Type B pancreatic cell (in vitro differentiated cells): Measurements from ENCODE around the gene CTAGE15. TPM values are rescaled to one million over a fixed set of nuclear protein-coding genes. Genes with fewer than 3 reads are reported as not detected.
"Not testable (repeated sequence)": the region's sequence is repeated elsewhere in the genome, so short reads cannot be mapped to it uniquely, and the experiment has no call there.

ENCODE experiments used
- DNase-seq: peaks from one replicate; pipeline ENCODE4 v3.0.0; 2021; ENCODE audit warnings: mixed read lengths; ENCODE audit not compliant: unreplicated experiment; ENCODE audit errors: extremely low spot score
- H3K27ac Mint-ChIP-seq: 2 replicates; pipeline ENCODE4 v1.8.0; 2021; ENCODE audit warnings: mild to moderate bottlenecking, mixed read lengths
- H3K27me3 Mint-ChIP-seq: 2 replicates; pipeline ENCODE4 v1.8.0; 2021; ENCODE audit warnings: mixed read lengths
- H3K36me3 Mint-ChIP-seq: 2 replicates; pipeline ENCODE4 v1.8.0; 2021; ENCODE audit warnings: mixed read lengths
- H3K4me1 Mint-ChIP-seq: one replicate; pipeline ENCODE4 v1.8.0; 2021; ENCODE audit warnings: mixed read lengths; ENCODE audit not compliant: unreplicated experiment
- H3K4me3 Mint-ChIP-seq: 2 replicates; pipeline ENCODE4 v1.8.0; 2021; ENCODE audit warnings: mild to moderate bottlenecking, mixed read lengths
- H3K9me3 Mint-ChIP-seq: 2 replicates; pipeline ENCODE4 v1.8.0; 2021; ENCODE audit warnings: mixed read lengths
- total RNA-seq: library from RNA; stranded (reverse); gene quantifications from 2 replicates; pipeline ENCODE4 v1.2.1, GENCODE V29; 2021; ENCODE audit warnings: low replicate concordance
- TF ChIP-seq, protein P1 (sequence below): fragments of 200-600 bp; sonication (generic); conservative IDR thresholded peaks from 2 replicates; pipeline ENCODE4 v1.5.0; 2021; ENCODE audit warnings: antibody characterized with exemption, mild to moderate bottlenecking

Gene CTAGE15
- total RNA-seq, 1 donor from 2014 or later, result 0.17 TPM

- not testable (repeated sequence) for H3K27ac Mint-ChIP-seq, H3K36me3 Mint-ChIP-seq, H3K4me3 Mint-ChIP-seq, H3K9me3 Mint-ChIP-seq, DNase-seq, H3K4me1 Mint-ChIP-seq, H3K27me3 Mint-ChIP-seq
Measured at GRCh38 chr7:143589897-143590296, 18.3 kb downstream of the CTAGE15 start.

DNA sequence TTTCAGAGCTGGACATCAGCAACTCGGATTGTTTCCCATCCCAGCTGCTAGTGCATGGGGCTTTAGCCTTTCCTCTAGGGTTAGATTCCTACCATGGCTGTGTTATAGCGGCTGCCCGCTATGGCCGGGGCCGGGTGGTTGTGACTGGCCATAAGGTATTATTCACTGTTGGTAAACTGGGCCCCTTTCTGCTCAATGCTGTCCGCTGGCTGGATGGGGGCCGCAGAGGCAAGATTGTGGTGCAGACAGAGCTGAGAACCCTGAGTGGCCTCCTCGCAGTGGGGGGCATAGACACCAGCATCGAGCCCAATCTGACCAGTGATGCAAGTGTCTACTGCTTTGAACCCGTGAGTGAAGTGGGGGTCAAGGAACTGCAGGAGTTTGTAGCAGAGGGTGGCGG, 26.5 kb downstream of the CTAGE15 start:
- H3K27me3 Mint-ChIP-seq, H3K4me3 Mint-ChIP-seq, H3K27ac Mint-ChIP-seq, H3K4me1 Mint-ChIP-seq, H3K36me3 Mint-ChIP-seq, H3K9me3 Mint-ChIP-seq: not testable (repeated sequence)
- DNase-seq, result peak; percentile 37

DNA sequence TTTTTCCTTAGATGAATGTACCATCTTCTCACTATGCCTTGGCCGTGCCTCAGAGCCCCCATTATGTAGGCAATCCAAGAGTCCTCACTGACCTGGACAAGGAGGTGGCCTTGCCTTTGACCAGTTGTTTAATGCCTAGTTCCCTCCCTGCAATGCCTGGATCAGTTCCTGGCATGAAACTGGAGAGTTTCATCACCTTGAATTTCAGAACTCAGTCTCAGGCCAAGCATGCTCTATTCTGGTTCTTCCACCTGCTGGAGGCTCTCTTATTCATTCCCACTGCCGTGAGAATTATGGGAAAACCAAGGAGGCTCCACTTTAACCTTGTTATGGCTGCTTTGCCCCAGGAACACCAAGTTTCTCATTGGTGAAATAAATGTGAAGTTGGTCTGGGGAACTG, 31.9 kb downstream of the CTAGE15 start:
- not testable (repeated sequence) for H3K36me3 Mint-ChIP-seq, DNase-seq, H3K27ac Mint-ChIP-seq, H3K4me3 Mint-ChIP-seq, H3K9me3 Mint-ChIP-seq, H3K4me1 Mint-ChIP-seq, H3K27me3 Mint-ChIP-seq

DNA sequence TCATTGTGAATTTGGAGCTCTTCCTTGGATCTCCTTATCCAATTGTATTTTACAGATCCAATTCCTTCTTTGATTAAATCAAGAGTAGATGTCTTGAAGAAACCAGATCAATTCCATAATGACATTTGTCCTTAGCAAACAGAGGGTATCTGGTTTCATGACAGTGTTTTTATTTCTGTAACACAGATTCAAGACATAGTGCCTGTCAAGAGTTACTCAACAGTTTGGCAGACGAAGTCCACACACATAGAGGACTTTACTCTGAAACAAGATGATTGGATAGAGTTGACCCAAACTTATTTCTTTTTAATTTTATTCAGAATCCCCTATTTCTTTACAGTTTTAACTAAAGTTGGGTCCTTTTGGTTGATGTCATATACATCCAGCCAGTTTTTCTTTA, 34.5 kb downstream of the CTAGE15 start:
- not testable (repeated sequence) for DNase-seq, H3K9me3 Mint-ChIP-seq, H3K4me1 Mint-ChIP-seq, H3K36me3 Mint-ChIP-seq, H3K4me3 Mint-ChIP-seq, H3K27ac Mint-ChIP-seq, H3K27me3 Mint-ChIP-seq

- not testable (repeated sequence) for H3K27me3 Mint-ChIP-seq, H3K9me3 Mint-ChIP-seq, DNase-seq, H3K27ac Mint-ChIP-seq, H3K36me3 Mint-ChIP-seq, H3K4me1 Mint-ChIP-seq, H3K4me3 Mint-ChIP-seq
- TF ChIP-seq, protein P1, sequence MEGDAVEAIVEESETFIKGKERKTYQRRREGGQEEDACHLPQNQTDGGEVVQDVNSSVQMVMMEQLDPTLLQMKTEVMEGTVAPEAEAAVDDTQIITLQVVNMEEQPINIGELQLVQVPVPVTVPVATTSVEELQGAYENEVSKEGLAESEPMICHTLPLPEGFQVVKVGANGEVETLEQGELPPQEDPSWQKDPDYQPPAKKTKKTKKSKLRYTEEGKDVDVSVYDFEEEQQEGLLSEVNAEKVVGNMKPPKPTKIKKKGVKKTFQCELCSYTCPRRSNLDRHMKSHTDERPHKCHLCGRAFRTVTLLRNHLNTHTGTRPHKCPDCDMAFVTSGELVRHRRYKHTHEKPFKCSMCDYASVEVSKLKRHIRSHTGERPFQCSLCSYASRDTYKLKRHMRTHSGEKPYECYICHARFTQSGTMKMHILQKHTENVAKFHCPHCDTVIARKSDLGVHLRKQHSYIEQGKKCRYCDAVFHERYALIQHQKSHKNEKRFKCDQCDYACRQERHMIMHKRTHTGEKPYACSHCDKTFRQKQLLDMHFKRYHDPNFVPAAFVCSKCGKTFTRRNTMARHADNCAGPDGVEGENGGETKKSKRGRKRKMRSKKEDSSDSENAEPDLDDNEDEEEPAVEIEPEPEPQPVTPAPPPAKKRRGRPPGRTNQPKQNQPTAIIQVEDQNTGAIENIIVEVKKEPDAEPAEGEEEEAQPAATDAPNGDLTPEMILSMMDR, result peak; percentile 47
Measured at GRCh38 chr7:143615545-143615944, 43.9 kb downstream of the CTAGE15 start.

GRCh38 chr7:143617204-143617603, 45.6 kb downstream of the CTAGE15 start:
- H3K4me3 Mint-ChIP-seq, DNase-seq, H3K27ac Mint-ChIP-seq, H3K4me1 Mint-ChIP-seq, H3K27me3 Mint-ChIP-seq, H3K9me3 Mint-ChIP-seq, H3K36me3 Mint-ChIP-seq: not testable (repeated sequence)

DNA sequence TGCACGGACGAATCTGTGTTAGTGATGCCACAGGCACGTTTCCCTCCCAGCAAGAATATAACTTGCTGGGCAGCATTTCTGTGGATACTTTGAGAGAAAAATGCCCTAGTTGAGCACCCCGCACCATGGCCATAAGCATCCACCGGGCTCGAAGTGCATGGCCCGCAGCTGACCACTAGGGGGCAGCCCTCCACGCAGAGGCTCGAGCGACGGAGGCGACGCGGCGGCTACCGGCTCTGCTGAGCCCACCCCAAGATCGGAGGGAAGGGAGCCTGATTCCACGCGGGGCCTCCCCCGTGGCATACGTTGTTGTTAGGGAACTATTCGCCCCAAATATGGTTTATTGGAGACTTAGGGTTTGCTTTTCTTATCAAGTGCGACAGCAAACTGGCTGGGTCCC, 48.5 kb downstream of the CTAGE15 start:
- not testable (repeated sequence) for H3K27ac Mint-ChIP-seq, H3K9me3 Mint-ChIP-seq, H3K4me1 Mint-ChIP-seq, H3K27me3 Mint-ChIP-seq, H3K4me3 Mint-ChIP-seq, DNase-seq, H3K36me3 Mint-ChIP-seq

DNA sequence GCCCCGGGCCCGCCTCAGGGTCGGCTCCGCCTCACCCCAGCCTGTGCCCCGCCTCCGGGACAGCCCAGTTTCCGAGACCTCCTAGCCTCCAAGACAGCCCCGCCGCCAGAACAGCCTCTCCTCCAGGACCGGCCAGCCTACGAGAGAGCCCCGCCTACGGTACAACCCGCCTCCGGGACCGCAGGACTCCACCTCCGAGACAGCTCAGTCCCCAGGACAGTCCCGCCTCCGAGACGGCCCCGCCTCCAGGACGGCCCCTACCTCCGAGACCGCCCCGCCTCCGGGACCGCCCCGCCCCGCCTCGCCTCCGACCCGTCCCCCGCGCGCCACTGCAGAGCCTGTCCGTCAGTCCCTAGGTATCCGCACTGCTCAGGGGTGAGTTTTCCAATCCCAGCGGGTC, 49.0 kb downstream of the CTAGE15 start, which contains the start of gene TCAF2:
Gene TCAF2 (plus strand): TSS at position 329 of the 400 bp plus-strand sequence.
- H3K4me3 Mint-ChIP-seq, H3K27ac Mint-ChIP-seq, H3K27me3 Mint-ChIP-seq, DNase-seq, H3K36me3 Mint-ChIP-seq, H3K9me3 Mint-ChIP-seq, H3K4me1 Mint-ChIP-seq: not testable (repeated sequence)

GRCh38 chr7:143621175-143621574, 49.6 kb downstream of the CTAGE15 start:
- not testable (repeated sequence) for H3K4me1 Mint-ChIP-seq, H3K27ac Mint-ChIP-seq, H3K4me3 Mint-ChIP-seq, DNase-seq, H3K9me3 Mint-ChIP-seq, H3K27me3 Mint-ChIP-seq, H3K36me3 Mint-ChIP-seq

GRCh38 chr7:143622130-143622529, 50.5 kb downstream of the CTAGE15 start:
- H3K27me3 Mint-ChIP-seq, H3K27ac Mint-ChIP-seq, H3K9me3 Mint-ChIP-seq, H3K4me3 Mint-ChIP-seq, DNase-seq, H3K36me3 Mint-ChIP-seq, H3K4me1 Mint-ChIP-seq: not testable (repeated sequence)

Other genes starting within 250 kb of the CTAGE15 start
- gene FAM131B, start 209.1 kb upstream of the CTAGE15 start, total RNA-seq, result 2.1 and 6.5 TPM in 2 replicates
- gene ZYX, start 190.5 kb upstream of the CTAGE15 start, total RNA-seq, result 73.2 and 107 TPM in 2 replicates
- gene EPHA1, start 162.9 kb upstream of the CTAGE15 start, total RNA-seq, result 18.0 and 40.1 TPM in 2 replicates
- not detected in 2 replicates for gene TAS2R60, start 128.3 kb upstream of the CTAGE15 start, total RNA-seq
- gene TAS2R41, start 93.9 kb upstream of the CTAGE15 start, total RNA-seq, result not detected in 2 replicates
- gene TCAF2, start 49.2 kb downstream of the CTAGE15 start, total RNA-seq, result 3.5 and 9.3 TPM in 2 replicates
- gene CTAGE6, start 185.9 kb downstream of the CTAGE15 start, total RNA-seq, result 0.12 and 0.14 TPM in 2 replicates